HG03439 (cell line): ENCODE data around the gene SLC51A.
"Not testable (repeated sequence)": the region's sequence is repeated elsewhere in the genome, so short reads cannot be mapped to it uniquely, and the experiment has no call there.

ENCODE experiments used
- ATAC-seq: cut with Tn5 transposase; IDR thresholded peaks from one replicate; pipeline ENCODE4 v1.9.1; 2021; ENCODE audit warnings: mild to moderate bottlenecking, moderate library complexity; ENCODE audit not compliant: unreplicated experiment

Gene SLC51A

DNA sequence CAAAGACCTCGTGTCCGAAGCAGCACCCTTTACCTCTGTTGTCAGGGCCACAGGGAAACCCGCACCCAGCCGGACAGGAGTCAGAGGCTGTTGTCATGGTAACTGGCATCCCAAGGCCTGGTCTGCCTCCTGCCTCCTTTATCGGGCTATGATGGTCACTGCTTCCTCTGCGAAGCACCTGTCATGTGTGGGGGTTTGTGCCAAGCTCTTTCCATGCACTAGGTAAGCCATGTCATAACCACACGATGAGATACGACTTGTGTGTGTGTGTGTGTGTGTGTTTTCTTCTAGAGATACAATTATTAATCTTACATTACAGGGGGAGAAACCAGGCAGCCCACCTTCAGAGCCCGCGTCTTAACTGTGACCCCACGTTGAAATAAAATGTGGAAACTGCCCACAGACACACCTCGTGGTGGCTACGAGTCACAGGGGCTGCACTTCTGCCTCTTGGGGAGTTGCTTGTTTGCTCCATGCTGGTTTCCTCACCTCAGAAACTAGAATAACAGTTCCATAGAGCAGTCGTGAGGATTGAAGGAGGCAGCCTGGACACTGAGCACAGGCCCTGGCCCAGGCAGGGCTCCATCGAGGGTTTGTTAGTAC, 23.1 kb upstream of the SLC51A start:
- ATAC-seq = no peak

- no peak for ATAC-seq
Observed at GRCh38 chr3:196193736-196194541, 22.4 kb upstream of the SLC51A start.

DNA sequence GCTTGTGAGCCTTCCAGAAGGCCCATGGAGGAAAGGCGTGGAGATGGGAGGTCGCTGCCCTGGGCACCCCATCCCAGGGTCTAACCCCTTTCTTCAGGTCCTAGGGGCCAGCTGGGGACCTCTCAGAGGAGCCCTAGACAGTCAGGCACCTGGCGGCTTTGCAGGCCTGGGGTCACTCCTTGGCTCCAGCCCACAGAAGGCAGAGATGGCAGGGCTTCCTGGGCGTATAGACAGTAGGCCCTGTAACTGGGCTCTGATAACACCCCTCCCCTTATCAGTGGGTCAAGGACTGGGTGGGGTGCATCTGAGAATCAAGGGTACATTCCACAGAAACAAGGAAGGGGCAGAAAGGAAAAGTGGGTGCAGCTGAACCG, 21.8 kb upstream of the SLC51A start:
- no peak for ATAC-seq

GRCh38 chr3:196195664-196196265, 20.6 kb upstream of the SLC51A start:
- no peak for ATAC-seq

- no peak for ATAC-seq
Observed at GRCh38 chr3:196197524-196197923, 18.8 kb upstream of the SLC51A start.

GRCh38 chr3:196198081-196198675, 18.2 kb upstream of the SLC51A start:
- ATAC-seq = no peak

DNA sequence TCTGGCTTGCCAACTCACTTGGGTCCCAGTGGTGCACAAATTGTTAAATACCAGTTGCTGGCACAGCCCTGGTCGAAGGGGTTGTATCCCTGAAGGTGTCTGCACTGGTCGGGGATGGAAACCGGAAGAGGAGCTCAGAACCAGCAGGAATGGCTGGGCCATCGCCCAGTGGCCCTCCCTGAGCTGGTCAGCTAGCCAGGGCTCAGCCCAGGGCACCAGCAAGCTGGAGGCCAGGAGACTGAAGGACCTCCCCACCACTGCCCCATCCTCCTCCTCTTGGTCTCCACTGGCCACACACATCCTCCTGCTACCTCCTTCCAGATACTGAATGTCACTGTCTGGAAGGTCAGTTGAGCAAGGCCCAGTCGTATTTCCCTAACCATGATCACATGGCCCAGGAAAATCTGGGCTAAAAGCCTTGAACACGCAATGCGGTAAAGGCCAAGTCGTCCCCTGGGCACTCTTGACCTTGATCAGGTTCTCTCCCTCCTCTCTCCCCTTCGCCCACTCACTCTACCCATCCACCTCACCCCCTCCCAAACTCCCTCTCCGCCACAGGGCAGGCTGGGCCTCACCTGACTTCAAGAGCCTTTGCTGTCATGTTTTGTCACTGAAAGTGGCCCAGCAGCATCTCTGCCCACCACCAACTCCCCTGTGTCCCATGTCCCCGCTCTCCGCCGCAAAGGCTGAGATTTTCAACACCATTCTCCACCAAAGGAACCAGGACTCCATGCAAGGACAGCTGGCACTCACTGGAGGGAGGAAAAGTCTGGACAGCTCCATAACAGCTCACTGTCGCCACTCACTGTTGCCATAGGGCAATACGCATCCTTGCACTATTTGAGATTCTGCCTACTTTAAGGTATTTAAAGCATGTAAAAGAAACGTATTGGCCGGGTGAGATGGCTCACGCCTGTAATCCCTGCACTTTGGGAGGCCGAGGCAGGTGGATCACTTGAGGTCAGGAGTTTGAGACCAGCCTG, 17.3 kb upstream of the SLC51A start:
- no peak for ATAC-seq

- ATAC-seq = no peak
Observed at GRCh38 chr3:196202516-196202970, 13.8 kb upstream of the SLC51A start.

GRCh38 chr3:196203846-196204245, 12.5 kb upstream of the SLC51A start:
- ATAC-seq = no peak

DNA sequence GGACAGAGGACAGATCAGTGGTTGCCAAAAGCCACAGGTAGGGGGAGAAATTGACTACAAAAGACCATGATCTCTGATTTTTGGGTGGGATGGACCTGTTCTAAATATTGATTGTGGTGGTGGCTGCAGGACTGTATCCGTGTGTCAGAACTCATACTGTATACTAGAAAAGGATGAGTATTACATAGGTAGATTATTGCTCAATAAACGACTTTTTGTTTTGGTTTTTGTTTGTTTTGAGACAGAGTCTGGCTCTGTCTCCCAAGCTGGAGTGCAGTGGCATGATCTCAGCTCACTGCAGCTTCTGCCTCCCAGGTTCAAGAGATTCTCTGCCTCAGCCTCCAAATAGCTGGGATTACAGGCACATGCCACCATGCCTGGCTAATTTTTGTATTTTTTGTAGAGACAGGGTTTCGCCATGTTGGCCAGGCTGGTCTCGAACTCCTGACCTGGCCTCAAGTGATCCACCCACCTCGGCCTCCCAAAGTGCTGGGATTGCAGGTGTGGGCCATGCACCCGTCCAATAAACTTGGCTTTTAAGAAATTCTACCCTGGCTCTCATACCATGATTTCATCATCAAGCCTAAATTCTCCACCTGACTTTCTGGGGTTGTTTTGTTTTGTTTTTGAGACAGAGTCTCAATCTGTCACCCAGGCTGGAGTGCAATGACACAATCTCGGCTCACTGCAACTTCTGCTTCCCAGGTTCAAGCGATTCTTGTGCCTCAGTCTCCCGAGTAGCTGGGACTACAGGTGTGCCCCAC, 10.7 kb upstream of the SLC51A start:
- not testable (repeated sequence) for ATAC-seq

- no peak for ATAC-seq
Observed at GRCh38 chr3:196207159-196207832, 9.0 kb upstream of the SLC51A start.

- ATAC-seq = no peak
Observed at GRCh38 chr3:196207833-196208607, 8.3 kb upstream of the SLC51A start.

DNA sequence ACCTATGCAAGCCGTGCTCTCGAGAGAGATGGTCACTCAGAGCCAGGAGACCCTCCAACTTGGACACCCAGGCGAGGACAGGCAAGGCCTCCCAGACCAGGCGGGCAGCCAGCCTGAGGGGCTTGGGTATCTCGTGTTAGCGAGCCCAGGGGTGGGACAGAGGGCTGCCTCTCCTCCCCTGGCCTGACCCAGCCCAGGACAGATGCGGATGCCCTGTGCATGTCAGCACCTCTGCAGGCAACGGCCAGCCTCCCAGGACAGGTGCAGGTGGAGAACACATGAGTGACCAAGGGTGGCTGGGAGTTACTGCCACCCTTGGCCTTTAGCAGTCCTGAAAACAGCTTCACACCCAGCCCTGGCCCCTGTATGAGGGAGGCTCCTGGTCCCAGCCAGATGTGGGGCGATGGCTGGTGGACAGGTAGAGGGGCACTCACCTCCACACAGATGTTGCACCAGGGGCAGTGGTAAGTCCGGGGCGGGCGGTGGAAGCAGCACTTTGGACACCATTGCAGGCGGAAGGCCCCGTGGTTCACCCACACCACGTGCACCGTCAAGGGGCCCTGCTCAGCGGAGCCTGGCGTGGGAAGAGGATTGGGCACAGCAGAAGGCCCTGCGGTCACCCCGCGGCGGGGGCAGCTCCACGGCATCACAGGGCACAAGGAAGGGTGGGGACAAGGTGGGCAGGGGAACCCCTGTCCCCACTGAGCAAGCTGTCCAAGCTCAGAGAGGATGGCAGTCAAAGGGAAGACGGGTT, 7.2 kb upstream of the SLC51A start:
- no peak for ATAC-seq

DNA sequence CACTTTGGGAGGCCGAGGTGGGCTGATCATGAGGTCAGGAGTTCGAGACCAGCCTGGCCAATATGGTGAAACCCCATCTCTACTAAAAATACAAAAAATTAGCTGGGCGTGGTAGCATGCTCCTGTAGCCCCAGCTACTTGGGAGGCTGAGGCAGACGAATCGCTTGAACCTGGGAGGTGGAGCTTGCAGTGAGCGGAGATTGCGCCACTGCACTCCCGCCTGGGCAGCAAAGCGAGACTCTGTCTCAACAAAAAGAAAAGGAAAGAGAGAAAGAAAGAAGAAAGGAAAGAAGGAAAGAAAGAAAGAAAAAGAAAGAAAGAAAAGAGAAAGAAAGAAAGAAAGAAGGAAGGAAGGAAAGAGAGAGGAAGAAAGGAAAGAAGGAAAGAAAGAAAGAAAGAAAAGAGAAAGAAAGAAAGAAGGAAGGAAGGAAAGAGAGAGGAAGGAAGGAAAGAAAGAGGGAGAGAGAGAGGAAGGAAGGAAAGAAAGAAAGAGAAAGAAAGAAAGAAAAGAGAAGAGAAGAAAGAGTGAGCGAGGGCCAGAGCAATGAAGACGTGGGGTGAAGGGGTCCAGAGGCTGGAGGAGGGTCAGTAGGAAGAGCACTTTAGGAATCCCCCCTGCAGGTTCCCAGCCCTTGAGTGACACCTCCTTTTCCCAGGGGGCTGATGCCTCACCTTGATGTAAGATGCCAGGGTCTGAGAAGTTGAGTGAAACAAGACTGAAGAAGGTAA, 6.2 kb upstream of the SLC51A start:
- not testable (repeated sequence) for ATAC-seq

GRCh38 chr3:196210673-196211556, 5.4 kb upstream of the SLC51A start, which contains the start of gene ZDHHC19:
Gene ZDHHC19, minus strand, starts transcription at chr3:196211400. Its CDS starts 85 bp downstream, at chr3:196211315.
- no peak for ATAC-seq
